Endothelial cell of umbilical vein (primary cell): ENCODE measurements around the gene ZBTB46.
"Not testable (repeated sequence)": the region's sequence is repeated elsewhere in the genome, so short reads cannot be mapped to it uniquely, and the experiment has no call there.

Source experiments
- MYC ChIP-seq: IDR thresholded peaks from one replicate; pipeline ENCODE4 v1.6.1; 2011; ENCODE audit warnings: mild to moderate bottlenecking, low read depth, low read length
- POLR2A ChIP-seq: IDR thresholded peaks from 2 replicates; pipeline ENCODE4 v1.6.1; 2012; ENCODE audit warnings: low read depth, mild to moderate bottlenecking, control low read depth, low read length
- POLR2AphosphoS5 ChIP-seq: IDR thresholded peaks from 2 replicates; pipeline ENCODE4 v1.6.1; 2012; ENCODE audit warnings: low read depth, mild to moderate bottlenecking, control low read depth, low read length, moderate library complexity; ENCODE audit not compliant: insufficient read depth
- TF ChIP-seq, protein P1 (sequence below), 2 donors: IDR thresholded peaks; 1 replicate in 1 of 2; 2 replicates in 1 of 2; pipeline ENCODE4 v1.5.1; 2011; ENCODE audit warnings: low read length in 2 of 2, mild to moderate bottlenecking in 2 of 2, moderate library complexity in 2 of 2, control low read depth in 1 of 2, inconsistent platforms in 1 of 2, low read depth in 1 of 2; ENCODE audit not compliant: insufficient read depth in 1 of 2; ENCODE audit errors: extremely low read depth in 1 of 2

GRCh38 chr20:63853733-63854068 is 22.6 kb upstream of the ZBTB46 start:
- TF ChIP-seq POLR2A, MYC, POLR2AphosphoS5: not testable (repeated sequence)
- TF ChIP-seq, protein P1, sequence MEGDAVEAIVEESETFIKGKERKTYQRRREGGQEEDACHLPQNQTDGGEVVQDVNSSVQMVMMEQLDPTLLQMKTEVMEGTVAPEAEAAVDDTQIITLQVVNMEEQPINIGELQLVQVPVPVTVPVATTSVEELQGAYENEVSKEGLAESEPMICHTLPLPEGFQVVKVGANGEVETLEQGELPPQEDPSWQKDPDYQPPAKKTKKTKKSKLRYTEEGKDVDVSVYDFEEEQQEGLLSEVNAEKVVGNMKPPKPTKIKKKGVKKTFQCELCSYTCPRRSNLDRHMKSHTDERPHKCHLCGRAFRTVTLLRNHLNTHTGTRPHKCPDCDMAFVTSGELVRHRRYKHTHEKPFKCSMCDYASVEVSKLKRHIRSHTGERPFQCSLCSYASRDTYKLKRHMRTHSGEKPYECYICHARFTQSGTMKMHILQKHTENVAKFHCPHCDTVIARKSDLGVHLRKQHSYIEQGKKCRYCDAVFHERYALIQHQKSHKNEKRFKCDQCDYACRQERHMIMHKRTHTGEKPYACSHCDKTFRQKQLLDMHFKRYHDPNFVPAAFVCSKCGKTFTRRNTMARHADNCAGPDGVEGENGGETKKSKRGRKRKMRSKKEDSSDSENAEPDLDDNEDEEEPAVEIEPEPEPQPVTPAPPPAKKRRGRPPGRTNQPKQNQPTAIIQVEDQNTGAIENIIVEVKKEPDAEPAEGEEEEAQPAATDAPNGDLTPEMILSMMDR (IDR thresholded peaks at IDR 0.05; ENCODE audit: extremely low read depth in 1 of 2, insufficient read depth in 1 of 2, low read depth in 1 of 2, low read length in 2 of 2), result not testable (repeated sequence)
